GM12872 (cell line): Measurements from ENCODE around the gene METRNL.

ENCODE experiments used
- CTCF ChIP-seq: IDR thresholded peaks from 3 replicates; pipeline ENCODE4 v1.5.1; 2011; ENCODE audit warnings: low read depth, mild to moderate bottlenecking, low read length, moderate library complexity; ENCODE audit not compliant: insufficient read depth

METRNL gene

GRCh38 chr17:83106913-83107655 is 27.7 kb downstream of the METRNL start:
- no peak for TF ChIP-seq CTCF

- TF ChIP-seq CTCF, result no peak
Observed at GRCh38 chr17:83107656-83108048, 28.2 kb downstream of the METRNL start.

GRCh38 chr17:83108709-83109108 is 29.3 kb downstream of the METRNL start:
- no peak for TF ChIP-seq CTCF

GRCh38 chr17:83109386-83109785 is 30.0 kb downstream of the METRNL start:
- TF ChIP-seq CTCF, result no peak

GRCh38 chr17:83109793-83110645 is 30.6 kb downstream of the METRNL start:
- TF ChIP-seq CTCF, result no peak

GRCh38 chr17:83110735-83111134 is 31.3 kb downstream of the METRNL start:
- TF ChIP-seq CTCF, result no peak

GRCh38 chr17:83111516-83112282 is 32.3 kb downstream of the METRNL start:
- no peak for TF ChIP-seq CTCF
